GM12878 (cell line): Measurements from ENCODE around the gene SHROOM1. TPM values are rescaled to one million over a fixed set of nuclear protein-coding genes. Genes with fewer than 3 reads are reported as not detected.
"Not testable (repeated sequence)": the region's sequence is repeated elsewhere in the genome, so short reads cannot be mapped to it uniquely, and the experiment has no call there.

Experiments used
- ATAC-seq: fragments of 200-7000 bp; cut with Tn5 transposase; 3 replicates; pipeline ENCODE4 v1.9.1; 2020; ENCODE audit warnings: mild to moderate bottlenecking, moderate library complexity
- BruUV-seq: library from RNA; stranded (reverse); fragments of 400-500 nt; replicated peaks from 2 replicates; lab custom pipeline; 2021; lab: Mats Ljungman, UMichigan
- CTCF ChIA-PET: fragments of 300-600 bp; sonication (Branson Sonifier 250); formaldehyde crosslinking; extraction: SDS; loops from one replicate; lab custom pipeline; 2021; ENCODE audit warnings: inconsistent platforms; lab: Yijun Ruan, JAX
- POLR2A ChIA-PET: fragments of 350-600 bp; formaldehyde crosslinking; extraction: SDS; loops from one replicate; lab custom pipeline; 2021; ENCODE audit warnings: inconsistent platforms; lab: Charles Lee
- RAD21 ChIA-PET: fragments of 300-600 bp; sonication (Branson Sonifier 250); formaldehyde crosslinking; loops from one replicate; lab custom pipeline; 2023; ENCODE audit warnings: antibody characterized with exemption; ENCODE audit not compliant: unreplicated experiment; lab: Charles Lee
- SMC1A ChIA-PET: fragments of 300-600 bp; sonication (Branson Sonifier 250); formaldehyde crosslinking; loops from one replicate; lab custom pipeline; 2023; ENCODE audit not compliant: unreplicated experiment, uncharacterized antibody; lab: Charles Lee
- DNase-seq: peaks from one replicate; pipeline ENCODE4 v3.0.0-alpha.2; 2011; ENCODE audit warnings: low read depth, low spot score
- FAIRE-seq: peaks from 3 replicates; lab custom pipeline; 2011; peaks lifted over from hg19 to GRCh38; lab: Jason Lieb, UNC
- H2AFZ ChIP-seq: 2 replicates; pipeline ENCODE4 v1.6.0; 2011; ENCODE audit warnings: low read depth, low read length, control low read depth; ENCODE audit not compliant: control insufficient read depth
- H3K27ac ChIP-seq: 2 replicates; pipeline ENCODE4 v1.5.1; 2011; ENCODE audit warnings: control low read depth; ENCODE audit not compliant: control insufficient read depth, insufficient read depth
- H3K27me3 ChIP-seq, 2 experiments: replicated peaks in 1 of 2; 2 replicates each; pipeline versions ENCODE4 v1.6.0 to v1.6.1; 2011; ENCODE audit warnings: low read length in 1 of 2; ENCODE audit not compliant: control insufficient read depth in 2 of 2, insufficient read depth in 2 of 2
- H3K36me3 ChIP-seq, 2 experiments: 2 replicates each; pipeline ENCODE4 v1.5.1; 2011; ENCODE audit warnings: low read length in 1 of 2; ENCODE audit not compliant: control insufficient read depth in 2 of 2, insufficient read depth in 2 of 2
- H3K4me1 ChIP-seq: 2 replicates; pipeline ENCODE4 v1.6.1; 2011; ENCODE audit warnings: mild to moderate bottlenecking, low read length, moderate library complexity, mixed read lengths; ENCODE audit not compliant: control insufficient read depth, insufficient read depth
- H3K4me2 ChIP-seq: 2 replicates; pipeline ENCODE4 v1.6.0; 2011; ENCODE audit warnings: control low read depth; ENCODE audit not compliant: control insufficient read depth, insufficient read depth
- H3K4me3 ChIP-seq: fragments of 200-600 bp; sonication (generic); 2 replicates; pipeline ENCODE4 v1.5.1; 2016
- H3K79me2 ChIP-seq: 2 replicates; pipeline ENCODE4 v1.6.0; 2011; ENCODE audit warnings: low read length; ENCODE audit not compliant: control insufficient read depth, insufficient read depth
- H3K9ac ChIP-seq: 2 replicates; pipeline ENCODE4 v1.8.0; 2011; ENCODE audit warnings: low read length, control low read depth, mixed read lengths; ENCODE audit not compliant: control insufficient read depth, insufficient read depth
- H3K9me3 ChIP-seq: replicated peaks from 3 replicates; pipeline ENCODE4 v1.5.1; 2011; ENCODE audit warnings: mild to moderate bottlenecking, low read length; ENCODE audit not compliant: control insufficient read depth, insufficient read depth
- H4K20me1 ChIP-seq: 2 replicates; pipeline ENCODE4 v1.6.0; 2011; ENCODE audit not compliant: control insufficient read depth, insufficient read depth
- NFXL1 ChIP-seq: fragments of 450-650 bp; IDR thresholded peaks from 2 replicates; pipeline ENCODE4 v1.6.1; 2017; ENCODE audit warnings: antibody characterized with exemption, mild to moderate bottlenecking, borderline replicate concordance
- SPI1 ChIP-seq: IDR thresholded peaks from 2 replicates; pipeline ENCODE4 v1.6.1; 2011; ENCODE audit warnings: low read depth, mild to moderate bottlenecking, low read length, moderate library complexity, borderline replicate concordance; ENCODE audit not compliant: insufficient read depth
- WGBS: methylation state at CpG from one replicate; pipeline ENCODE4 v1.1.6; 2016; ENCODE audit warnings: low lambda C conversion rate; ENCODE audit not compliant: insufficient replicate concordance, insufficient coverage; ENCODE audit errors: missing lambda C conversion rate; 5-methylcytosine and 5-hydroxymethylcytosine counted together
- in situ Hi-C: fragments of 300-500 bp; cut with MboI; formaldehyde crosslinking; loops from 9 replicates; pipeline ENCODE4 v1.14.3; 2018; ENCODE audit warnings: mixed read lengths
- intact Hi-C: fragments of 100-400 bp; cut with micrococcal nuclease; formaldehyde crosslinking; loops from one replicate; pipeline ENCODE4 v1.14.2; 2022; ENCODE audit not compliant: unreplicated experiment
- polyA plus RNA-seq, 11 experiments: library from polyadenylated mRNA; depleted of rRNA in 4 of 11; unstranded in 6 of 11; stranded (reverse) in 5 of 11; fragments of >200 nt; fragmentation: Nextera tagmentation in 4 of 11; fragmentation: Illumina TruSeq in 1 of 11; extraction: Ambion mirVana in 4 of 11; extraction: Trizol in 1 of 11; gene quantifications; 1 replicate in 1 of 11; 2 replicates in 10 of 11; pipeline versions ENCODE4 v1.2.1 to v1.2.3, GENCODE V29; 2011 to 2016; ENCODE audit warnings: inconsistent platforms in 2 of 11, missing spikeins in 2 of 11, low read depth in 1 of 11
- total RNA-seq, 4 experiments: library from RNA; depleted of rRNA in 3 of 4; stranded (reverse); fragments of >200 nt in 3 of 4; fragmentation: Illumina TruSeq in 1 of 4; extraction: Trizol in 1 of 4; gene quantifications; 2 replicates each; pipeline versions ENCODE4 v1.2.1 to v1.2.3, GENCODE V29; 2013 to 2021
- TF ChIP-seq, protein P1 (sequence below): fragments of 450-650 bp; IDR thresholded peaks from 2 replicates; pipeline ENCODE4 v1.6.1; 2016; ENCODE audit warnings: mild to moderate bottlenecking

SHROOM1 gene
- total and polyA plus RNA-seq, 10 of the 15 experiments (the other 5 are each of a cell fraction or from before 2014, with no cell fraction given): 0.05 to 3.9 (median 1.3) TPM

GRCh38 chr5:132854992-132855391, 24.5 kb upstream of the SHROOM1 start:
- in situ Hi-C loops, H3K4me3 ChIP-seq, H3K4me1 ChIP-seq, BruUV-seq, H3K9me3 ChIP-seq, H3K27me3 ChIP-seq, H4K20me1 ChIP-seq, H3K4me2 ChIP-seq, H3K9ac ChIP-seq, H2AFZ ChIP-seq, FAIRE-seq, intact Hi-C loops, H3K79me2 ChIP-seq, H3K27ac ChIP-seq, DNase-seq, H3K36me3 ChIP-seq, ATAC-seq: not testable (repeated sequence)
- ChIA-PET CTCF (interaction anchor here (1.0 to 2.7 kb wide), 4 partner anchors 9 to 35 kb away, joined by 3 to 15 read pairs (median 4); no protein-coding TSS in a partner anchor), POLR2A (interaction anchor here (3.0 kb wide), 1 partner anchor 10 kb away, joined by 13 read pairs; no protein-coding TSS in a partner anchor), RAD21 (interaction anchor here (1.3 kb wide), 1 partner anchor 105 kb away, joined by 4 read pairs; no protein-coding TSS in a partner anchor), SMC1A (interaction anchor here (1.2 to 1.4 kb wide), 2 partner anchors 20 to 38 kb away, joined by 3 read pairs; no protein-coding TSS in a partner anchor)
- 74% methylated on average over 5 of the region's 5 CpGs for WGBS

- ChIA-PET RAD21 (interaction anchor here (1.3 kb wide), 1 partner anchor 104 kb away, joined by 4 read pairs; no protein-coding TSS in a partner anchor), CTCF (interaction anchor here (1.0 to 2.7 kb wide), 5 partner anchors 10 to 53 kb away, joined by 3 to 15 read pairs (median 3); no protein-coding TSS in a partner anchor), POLR2A (interaction anchor here (1.1 to 3.0 kb wide), 2 partner anchors 9 kb away, joined by 6 to 13 read pairs; no protein-coding TSS in a partner anchor), SMC1A (interaction anchor here (1.0 to 1.4 kb wide), 5 partner anchors 10 to 37 kb away, joined by 3 to 4 read pairs (median 3); no protein-coding TSS in a partner anchor)
- no peak overlapping the region for H3K9ac ChIP-seq
- H3K36me3 ChIP-seq: no peaks in the 10 kb centered on the region
- H4K20me1 ChIP-seq: no peaks in the 10 kb centered on the region
- DNase-seq (no peak), ATAC-seq (no peak), FAIRE-seq (no peak)
- H3K4me3 ChIP-seq: no peak overlapping the region
- no peak overlapping the region for H3K27ac ChIP-seq
- H3K4me1 ChIP-seq: no peaks in the 10 kb centered on the region
- no TSS peak for BruUV-seq
- H2AFZ ChIP-seq: no peak overlapping the region
- H3K4me2 ChIP-seq: no peak overlapping the region
- intact Hi-C loops (no loop called here), in situ Hi-C loops (no loop called here)
- no peaks in the 10 kb centered on the region for H3K79me2 ChIP-seq
- 33% methylated on average over 3 of the region's 3 CpGs for WGBS
- no peaks in the 10 kb centered on the region for H3K27me3 ChIP-seq
- H3K9me3 ChIP-seq: no peaks in the 10 kb centered on the region
- TF ChIP-seq NFXL1 (no peak), SPI1 (no peak)
- TF ChIP-seq, protein P1, sequence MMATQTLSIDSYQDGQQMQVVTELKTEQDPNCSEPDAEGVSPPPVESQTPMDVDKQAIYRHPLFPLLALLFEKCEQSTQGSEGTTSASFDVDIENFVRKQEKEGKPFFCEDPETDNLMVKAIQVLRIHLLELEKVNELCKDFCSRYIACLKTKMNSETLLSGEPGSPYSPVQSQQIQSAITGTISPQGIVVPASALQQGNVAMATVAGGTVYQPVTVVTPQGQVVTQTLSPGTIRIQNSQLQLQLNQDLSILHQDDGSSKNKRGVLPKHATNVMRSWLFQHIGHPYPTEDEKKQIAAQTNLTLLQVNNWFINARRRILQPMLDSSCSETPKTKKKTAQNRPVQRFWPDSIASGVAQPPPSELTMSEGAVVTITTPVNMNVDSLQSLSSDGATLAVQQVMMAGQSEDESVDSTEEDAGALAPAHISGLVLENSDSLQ: no peak
These were observed 23.9 kb upstream of the SHROOM1 start for GRCh38 chr5:132854301-132854700.
